ENCODE measurements around the gene CYP4F22.
"Not testable (repeated sequence)": the region's sequence is repeated elsewhere in the genome, so short reads cannot be mapped to it uniquely, and the experiment has no call there.

The CYP4F22 gene

GRCh38 chr19:15526408-15526807, 18.1 kb downstream of the CYP4F22 start:
- TF ChIP-seq CTCF (IDR thresholded peaks at IDR 0.05; ENCODE audit: control insufficient read depth, insufficient read depth, low read depth, low read length, missing control alignments), result no peak
- no peak overlapping the region for H3K4me3 ChIP-seq (ENCODE audit: control insufficient read depth, low read depth, low read length)
- DNase-seq (ENCODE audit: low read depth), result no peak

DNA sequence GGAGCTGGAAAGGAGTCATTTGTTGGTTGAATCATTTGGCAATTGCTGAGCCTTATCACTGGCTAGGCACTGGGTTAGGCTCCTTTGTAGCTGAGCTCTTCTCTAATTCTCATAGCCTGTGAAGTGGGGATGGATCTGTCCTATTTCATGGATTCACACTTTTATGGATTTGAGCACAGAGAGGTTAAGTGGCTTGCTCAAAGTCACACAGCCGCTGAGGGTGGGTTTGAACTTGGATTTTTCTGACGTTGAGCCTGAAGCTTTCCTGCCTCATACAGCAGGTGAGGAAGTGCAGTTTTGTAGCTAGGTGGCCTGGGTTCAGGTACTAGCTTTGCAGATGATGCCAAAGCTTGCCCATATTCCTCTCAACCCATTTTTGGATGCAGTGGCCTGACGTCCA, 19.4 kb downstream of the CYP4F22 start:
- no peak for TF ChIP-seq CTCF (IDR thresholded peaks at IDR 0.05; ENCODE audit: control insufficient read depth, insufficient read depth, low read depth, low read length, missing control alignments)
- DNase-seq (ENCODE audit: low read depth), result no peak

GRCh38 chr19:15529774-15530372, 21.5 kb downstream of the CYP4F22 start:
- no peak overlapping the region for H3K4me3 ChIP-seq (ENCODE audit: control insufficient read depth, low read depth, low read length)
- no peak for DNase-seq (ENCODE audit: low read depth)
- no peak for TF ChIP-seq CTCF (IDR thresholded peaks at IDR 0.05; ENCODE audit: control insufficient read depth, insufficient read depth, low read depth, low read length, missing control alignments)

More for the DNA sequence above, 19.4 kb downstream of the CYP4F22 start:
- no peak overlapping the region for H3K4me3 ChIP-seq (ENCODE audit: control insufficient read depth, low read depth, low read length)

DNA sequence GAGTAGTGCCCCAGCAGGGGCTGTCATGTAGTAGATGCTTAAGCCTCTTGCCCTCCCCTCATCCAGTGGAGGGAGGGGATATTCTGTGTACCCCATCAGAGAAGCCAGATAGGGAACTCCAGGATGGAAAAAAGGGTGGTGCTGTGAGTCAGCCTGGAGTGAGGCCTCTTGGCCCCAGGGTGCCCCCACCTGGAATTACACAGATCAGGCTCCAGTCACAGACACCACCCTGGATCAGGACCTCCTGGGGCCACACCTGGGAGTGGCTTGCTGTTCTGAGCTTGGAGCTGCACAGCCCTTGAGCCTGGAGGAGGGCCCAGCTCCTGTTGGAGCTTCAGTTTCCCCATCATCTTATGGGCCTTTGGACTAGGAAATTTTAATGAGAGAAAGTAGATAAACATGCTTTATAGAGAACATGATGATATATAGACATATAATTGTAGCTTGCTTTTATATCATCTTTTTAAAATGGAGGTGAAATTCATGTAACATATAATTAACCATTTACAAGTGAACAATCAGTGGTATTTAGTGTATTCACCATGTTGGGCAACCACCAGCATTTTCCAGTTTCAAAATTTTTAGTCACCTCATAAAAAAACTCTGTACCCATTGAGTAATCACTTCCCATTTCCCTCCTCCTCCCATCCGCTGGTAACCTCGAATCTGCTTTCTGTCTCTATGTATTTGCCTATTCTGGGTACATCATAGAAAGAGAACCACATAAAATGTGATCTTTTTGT, 24.6 kb downstream of the CYP4F22 start:
- no peak for TF ChIP-seq CTCF (IDR thresholded peaks at IDR 0.05; ENCODE audit: control insufficient read depth, insufficient read depth, low read depth, low read length, missing control alignments)
- no peak overlapping the region for H3K4me3 ChIP-seq (ENCODE audit: control insufficient read depth, low read depth, low read length)
- no peak for DNase-seq (ENCODE audit: low read depth)

DNA sequence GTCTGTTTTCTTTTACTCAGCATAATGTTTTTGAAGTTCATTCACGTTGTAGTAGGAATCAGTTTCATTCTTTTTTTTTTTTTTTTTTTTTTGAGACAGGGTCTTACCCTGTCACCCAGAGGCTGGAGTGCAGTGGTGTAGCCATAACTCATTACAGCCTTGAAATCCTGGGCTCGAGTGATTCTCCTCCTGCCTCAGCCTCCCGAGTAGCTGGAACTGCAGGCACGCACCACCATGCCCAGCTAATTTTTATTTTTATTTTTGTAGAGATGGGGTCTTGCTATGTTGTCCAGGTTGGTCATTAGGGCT, 25.2 kb downstream of the CYP4F22 start:
- not testable (repeated sequence) for H3K4me3 ChIP-seq (ENCODE audit: control insufficient read depth, low read depth, low read length); DNase-seq (ENCODE audit: low read depth)

- no peak overlapping the region for H3K4me3 ChIP-seq (ENCODE audit: control insufficient read depth, low read depth, low read length)
- TF ChIP-seq CTCF (IDR thresholded peaks at IDR 0.05; ENCODE audit: control insufficient read depth, insufficient read depth, low read depth, low read length, missing control alignments), result no peak
- DNase-seq (ENCODE audit: low read depth), result no peak
Observed at GRCh38 chr19:15534957-15535864, 26.9 kb downstream of the CYP4F22 start.

GRCh38 chr19:15536350-15536749, 28.0 kb downstream of the CYP4F22 start:
- DNase-seq (ENCODE audit: low read depth), result no peak
- H3K4me3 ChIP-seq (ENCODE audit: control insufficient read depth, low read depth, low read length), result no peak overlapping the region
- no peak for TF ChIP-seq CTCF (IDR thresholded peaks at IDR 0.05; ENCODE audit: control insufficient read depth, insufficient read depth, low read depth, low read length, missing control alignments)

Data from AG09309 (cell line).